Transverse colon (tissue), 3 donors: ENCODE results near the gene ITGB1.

Experiments used
- POLR2A ChIP-seq: fragments of 450-650 bp; IDR thresholded peaks from one replicate; pipeline ENCODE4 v1.6.1; 2016; ENCODE audit warnings: antibody characterized with exemption, mild to moderate bottlenecking, moderate library complexity
- TF ChIP-seq, protein P1 (sequence below), 5 experiments: fragments of 200-600 bp in 3 of 5; fragments of 450-650 bp in 2 of 5; sonication (generic) in 3 of 5; IDR thresholded peaks; 1 replicate in 2 of 5; 2 replicates in 3 of 5; pipeline ENCODE4 v1.5.1; 2016 to 2017; ENCODE audit warnings: antibody characterized with exemption in 5 of 5, inconsistent platforms in 3 of 5, mild to moderate bottlenecking in 2 of 5, moderate library complexity in 1 of 5

DNA sequence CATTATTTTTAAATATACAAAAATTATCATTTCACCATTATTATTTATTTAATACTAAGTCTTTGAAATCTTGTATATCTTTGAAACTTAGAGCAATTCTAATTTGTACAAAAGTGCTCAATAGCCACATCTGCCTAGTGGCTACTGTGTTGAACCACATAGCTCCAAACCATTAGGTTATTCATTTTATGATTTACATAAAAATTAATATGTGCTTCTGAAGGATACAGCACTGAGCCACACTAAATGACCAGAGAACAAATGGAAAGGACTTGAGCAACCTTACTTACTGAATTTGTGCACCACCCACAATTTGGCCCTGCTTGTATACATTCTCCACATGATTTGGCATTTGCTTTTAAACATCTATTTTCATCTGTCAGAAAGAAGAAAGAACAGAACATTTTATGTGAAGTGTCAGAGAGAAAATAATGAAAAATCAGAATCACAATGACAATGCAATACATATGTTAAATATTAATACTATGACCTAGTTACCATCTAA is 25.8 kb downstream of the ITGB1 start:
- no peak for TF ChIP-seq POLR2A
- TF ChIP-seq, protein P1, sequence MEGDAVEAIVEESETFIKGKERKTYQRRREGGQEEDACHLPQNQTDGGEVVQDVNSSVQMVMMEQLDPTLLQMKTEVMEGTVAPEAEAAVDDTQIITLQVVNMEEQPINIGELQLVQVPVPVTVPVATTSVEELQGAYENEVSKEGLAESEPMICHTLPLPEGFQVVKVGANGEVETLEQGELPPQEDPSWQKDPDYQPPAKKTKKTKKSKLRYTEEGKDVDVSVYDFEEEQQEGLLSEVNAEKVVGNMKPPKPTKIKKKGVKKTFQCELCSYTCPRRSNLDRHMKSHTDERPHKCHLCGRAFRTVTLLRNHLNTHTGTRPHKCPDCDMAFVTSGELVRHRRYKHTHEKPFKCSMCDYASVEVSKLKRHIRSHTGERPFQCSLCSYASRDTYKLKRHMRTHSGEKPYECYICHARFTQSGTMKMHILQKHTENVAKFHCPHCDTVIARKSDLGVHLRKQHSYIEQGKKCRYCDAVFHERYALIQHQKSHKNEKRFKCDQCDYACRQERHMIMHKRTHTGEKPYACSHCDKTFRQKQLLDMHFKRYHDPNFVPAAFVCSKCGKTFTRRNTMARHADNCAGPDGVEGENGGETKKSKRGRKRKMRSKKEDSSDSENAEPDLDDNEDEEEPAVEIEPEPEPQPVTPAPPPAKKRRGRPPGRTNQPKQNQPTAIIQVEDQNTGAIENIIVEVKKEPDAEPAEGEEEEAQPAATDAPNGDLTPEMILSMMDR (IDR thresholded peaks at IDR 0.05): no peak
